Fibroblast of lung (primary cell): Measurements from ENCODE around the gene KIF21B.

Experiments used
- CTCF ChIP-seq, 2 donors: IDR thresholded peaks in 1 of 2; conservative IDR thresholded peaks in 1 of 2; 1 replicate in 1 of 2; 2 replicates in 1 of 2; pipeline ENCODE4 v1.5.1; 2011 to 2012; ENCODE audit warnings: low read length in 2 of 2, control low read depth in 1 of 2, inconsistent platforms in 1 of 2, low read depth in 1 of 2, mild to moderate bottlenecking in 1 of 2
- EZH2 ChIP-seq: IDR thresholded peaks from 2 replicates; pipeline ENCODE4 v1.5.1; 2012; ENCODE audit warnings: low read length, control low read depth, mild to moderate bottlenecking; ENCODE audit errors: missing control alignments

GRCh38 chr1:201025571-201026002 lies 2.1 kb upstream of the KIF21B start:
- TF ChIP-seq CTCF (conservative IDR thresholded peaks at IDR 0.05 in 1 of 2, IDR thresholded peaks at IDR 0.05 in 1 of 2; ENCODE audit: low read depth in 1 of 2, low read length in 2 of 2), result peak in 1 of 2 donors; percentile 38
- TF ChIP-seq EZH2, result no peak
